Adipocyte (in vitro differentiated cells): ENCODE results near the gene MAPK8.

ENCODE experiments used
- DNase-seq: peaks from one replicate; pipeline ENCODE4 v3.0.0-alpha.2; 2015; ENCODE audit warnings: low read depth
- H3K27me3 ChIP-seq: replicated peaks from 2 replicates; pipeline ENCODE4 v1.7.0; 2013; ENCODE audit warnings: mild to moderate bottlenecking, low read length, moderate library complexity; ENCODE audit not compliant: control insufficient read depth, insufficient read depth
- H3K36me3 ChIP-seq: 2 replicates; pipeline ENCODE4 v1.7.0; 2013; ENCODE audit warnings: low read length, mild to moderate bottlenecking, moderate library complexity; ENCODE audit not compliant: control insufficient read depth, insufficient read depth, severe bottlenecking
- H3K4me1 ChIP-seq: 2 replicates; pipeline ENCODE4 v1.7.0; 2013; ENCODE audit warnings: mild to moderate bottlenecking, low read length, moderate library complexity; ENCODE audit not compliant: control insufficient read depth, insufficient read depth
- H3K4me3 ChIP-seq: 2 replicates; pipeline ENCODE4 v1.7.0; 2013; ENCODE audit warnings: mild to moderate bottlenecking, low read length, moderate library complexity
- H3K9ac ChIP-seq: 2 replicates; pipeline ENCODE4 v1.7.0; 2013; ENCODE audit warnings: mild to moderate bottlenecking, low read length, moderate library complexity
- H3K9me3 ChIP-seq: 2 replicates; pipeline ENCODE4 v1.7.0; 2013; ENCODE audit warnings: mild to moderate bottlenecking, low read length, moderate library complexity; ENCODE audit not compliant: control insufficient read depth

MAPK8 gene

GRCh38 chr10:48406204-48406603 lies 99.7 kb downstream of the MAPK8 start:
- Histone ChIP-seq H3K4me3 (no peak overlapping the region), H3K36me3 (peaks cover 15% of the 10 kb centered on the region), H3K27me3 (no peaks in the 10 kb centered on the region), H3K9ac (no peak overlapping the region), H3K4me1 (peaks cover 31% of the 10 kb centered on the region), H3K9me3 (no peaks in the 10 kb centered on the region)
- DNase-seq: peak; percentile 10

- Histone ChIP-seq H3K4me3 (no peak overlapping the region), H3K27me3 (no peaks in the 10 kb centered on the region), H3K9me3 (no peaks in the 10 kb centered on the region), H3K9ac (no peak overlapping the region), H3K36me3 (peaks cover 18% of the 10 kb centered on the region), H3K4me1 (peaks cover 31% of the 10 kb centered on the region)
- DNase-seq: no peak
These were observed 100.2 kb downstream of the MAPK8 start for GRCh38 chr10:48406658-48407057.

GRCh38 chr10:48410503-48410902 lies 104.0 kb downstream of the MAPK8 start:
- peaks cover 19% of the 10 kb centered on the region for H3K4me1 ChIP-seq
- H3K9me3 ChIP-seq: peaks cover 18% of the 10 kb centered on the region
- no peak overlapping the region for H3K9ac ChIP-seq
- peaks cover 34% of the 10 kb centered on the region for H3K36me3 ChIP-seq
- H3K4me3 ChIP-seq: no peak overlapping the region
- no peak for DNase-seq
- H3K27me3 ChIP-seq: no peaks in the 10 kb centered on the region

GRCh38 chr10:48411510-48411909 lies 105.0 kb downstream of the MAPK8 start:
- Histone ChIP-seq H3K4me3 (no peak overlapping the region), H3K36me3 (peaks cover 34% of the 10 kb centered on the region), H3K4me1 (peaks cover 10% of the 10 kb centered on the region), H3K9me3 (peaks cover 18% of the 10 kb centered on the region), H3K9ac (no peak overlapping the region), H3K27me3 (no peaks in the 10 kb centered on the region)
- DNase-seq: no peak

GRCh38 chr10:48412081-48412480 lies 105.6 kb downstream of the MAPK8 start:
- DNase-seq: no peak
- Histone ChIP-seq H3K36me3 (peaks cover 34% of the 10 kb centered on the region), H3K9ac (no peak overlapping the region), H3K27me3 (no peaks in the 10 kb centered on the region), H3K4me3 (peak overlapping the region; percentile 6), H3K9me3 (peaks cover 18% of the 10 kb centered on the region), H3K4me1 (peaks cover 8% of the 10 kb centered on the region)

- H3K4me3 ChIP-seq: no peak overlapping the region
- peaks cover 34% of the 10 kb centered on the region for H3K36me3 ChIP-seq
- no peaks in the 10 kb centered on the region for H3K27me3 ChIP-seq
- H3K4me1 ChIP-seq: peaks cover 5% of the 10 kb centered on the region
- no peak overlapping the region for H3K9ac ChIP-seq
- peaks cover 18% of the 10 kb centered on the region for H3K9me3 ChIP-seq
- no peak for DNase-seq
These were observed 106.5 kb downstream of the MAPK8 start for GRCh38 chr10:48412933-48413332.

GRCh38 chr10:48414160-48414559 lies 107.7 kb downstream of the MAPK8 start:
- peaks cover 34% of the 10 kb centered on the region for H3K36me3 ChIP-seq
- no peak for DNase-seq
- H3K4me3 ChIP-seq: no peak overlapping the region
- H3K27me3 ChIP-seq: no peaks in the 10 kb centered on the region
- peaks cover 5% of the 10 kb centered on the region for H3K4me1 ChIP-seq
- no peak overlapping the region for H3K9ac ChIP-seq
- peaks cover 18% of the 10 kb centered on the region for H3K9me3 ChIP-seq

- Histone ChIP-seq H3K36me3 (peaks cover 34% of the 10 kb centered on the region), H3K27me3 (no peaks in the 10 kb centered on the region), H3K4me3 (no peak overlapping the region), H3K4me1 (peaks cover 5% of the 10 kb centered on the region), H3K9ac (no peak overlapping the region), H3K9me3 (peaks cover 18% of the 10 kb centered on the region)
- DNase-seq: peak; percentile 71
These were observed 108.3 kb downstream of the MAPK8 start for GRCh38 chr10:48414778-48415177.

GRCh38 chr10:48416584-48417232 lies 110.2 kb downstream of the MAPK8 start:
- Histone ChIP-seq H3K9ac (no peak overlapping the region), H3K4me3 (no peak overlapping the region), H3K36me3 (peaks cover 17% of the 10 kb centered on the region), H3K27me3 (no peaks in the 10 kb centered on the region), H3K9me3 (peaks cover 17% of the 10 kb centered on the region), H3K4me1 (peaks cover 5% of the 10 kb centered on the region)
- DNase-seq: no peak

- Histone ChIP-seq H3K9me3 (peaks cover 11% of the 10 kb centered on the region), H3K36me3 (peaks cover 11% of the 10 kb centered on the region), H3K4me1 (peaks cover 5% of the 10 kb centered on the region), H3K27me3 (no peaks in the 10 kb centered on the region), H3K4me3 (no peak overlapping the region), H3K9ac (no peak overlapping the region)
- DNase-seq: no peak
These were observed 110.9 kb downstream of the MAPK8 start for GRCh38 chr10:48417374-48417773.

- Histone ChIP-seq H3K27me3 (no peaks in the 10 kb centered on the region), H3K9ac (no peak overlapping the region), H3K9me3 (peaks cover 2% of the 10 kb centered on the region), H3K4me3 (no peak overlapping the region), H3K36me3 (peaks cover 2% of the 10 kb centered on the region), H3K4me1 (peaks cover 5% of the 10 kb centered on the region)
- no peak for DNase-seq
These were observed 111.8 kb downstream of the MAPK8 start for GRCh38 chr10:48418189-48418788.

- no peaks in the 10 kb centered on the region for H3K36me3 ChIP-seq
- peaks cover 5% of the 10 kb centered on the region for H3K4me1 ChIP-seq
- no peaks in the 10 kb centered on the region for H3K27me3 ChIP-seq
- DNase-seq: no peak
- no peak overlapping the region for H3K9ac ChIP-seq
- no peaks in the 10 kb centered on the region for H3K9me3 ChIP-seq
- no peak overlapping the region for H3K4me3 ChIP-seq
These were observed 113.2 kb downstream of the MAPK8 start for GRCh38 chr10:48419714-48420113.
